GM20000 (cell line): ENCODE results near the gene HSPA4.

Source experiments
- DNase-seq: peaks from one replicate; pipeline ENCODE4 v3.0.0; 2012; ENCODE audit warnings: low spot score
- TF ChIP-seq, protein P1 (sequence below): IDR thresholded peaks from 2 replicates; pipeline ENCODE4 v1.5.1; 2012; ENCODE audit warnings: mild to moderate bottlenecking, control low read depth; ENCODE audit errors: extremely low read depth, missing control alignments

Gene HSPA4

DNA sequence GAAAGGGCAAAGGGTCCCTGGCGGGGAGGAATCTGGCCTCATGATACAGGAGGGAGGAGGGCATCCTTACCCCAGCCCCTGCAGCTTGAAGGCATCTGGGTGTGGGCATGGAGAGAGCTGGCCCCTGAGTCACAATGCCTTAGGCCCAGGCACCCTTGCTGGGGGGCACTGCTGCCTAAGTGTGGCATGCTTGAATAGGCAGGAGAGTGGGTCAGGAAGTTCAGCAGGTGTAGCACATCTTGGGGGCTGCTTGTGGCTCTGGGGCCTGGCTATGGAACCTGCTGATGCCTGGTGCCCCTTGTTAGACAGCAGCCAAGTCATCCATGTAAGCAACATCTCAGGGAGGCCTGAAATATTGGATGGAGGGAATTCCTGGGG, 63.1 kb downstream of the HSPA4 start:
- no peak for DNase-seq
- TF ChIP-seq, protein P1, sequence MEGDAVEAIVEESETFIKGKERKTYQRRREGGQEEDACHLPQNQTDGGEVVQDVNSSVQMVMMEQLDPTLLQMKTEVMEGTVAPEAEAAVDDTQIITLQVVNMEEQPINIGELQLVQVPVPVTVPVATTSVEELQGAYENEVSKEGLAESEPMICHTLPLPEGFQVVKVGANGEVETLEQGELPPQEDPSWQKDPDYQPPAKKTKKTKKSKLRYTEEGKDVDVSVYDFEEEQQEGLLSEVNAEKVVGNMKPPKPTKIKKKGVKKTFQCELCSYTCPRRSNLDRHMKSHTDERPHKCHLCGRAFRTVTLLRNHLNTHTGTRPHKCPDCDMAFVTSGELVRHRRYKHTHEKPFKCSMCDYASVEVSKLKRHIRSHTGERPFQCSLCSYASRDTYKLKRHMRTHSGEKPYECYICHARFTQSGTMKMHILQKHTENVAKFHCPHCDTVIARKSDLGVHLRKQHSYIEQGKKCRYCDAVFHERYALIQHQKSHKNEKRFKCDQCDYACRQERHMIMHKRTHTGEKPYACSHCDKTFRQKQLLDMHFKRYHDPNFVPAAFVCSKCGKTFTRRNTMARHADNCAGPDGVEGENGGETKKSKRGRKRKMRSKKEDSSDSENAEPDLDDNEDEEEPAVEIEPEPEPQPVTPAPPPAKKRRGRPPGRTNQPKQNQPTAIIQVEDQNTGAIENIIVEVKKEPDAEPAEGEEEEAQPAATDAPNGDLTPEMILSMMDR = no peak

DNA sequence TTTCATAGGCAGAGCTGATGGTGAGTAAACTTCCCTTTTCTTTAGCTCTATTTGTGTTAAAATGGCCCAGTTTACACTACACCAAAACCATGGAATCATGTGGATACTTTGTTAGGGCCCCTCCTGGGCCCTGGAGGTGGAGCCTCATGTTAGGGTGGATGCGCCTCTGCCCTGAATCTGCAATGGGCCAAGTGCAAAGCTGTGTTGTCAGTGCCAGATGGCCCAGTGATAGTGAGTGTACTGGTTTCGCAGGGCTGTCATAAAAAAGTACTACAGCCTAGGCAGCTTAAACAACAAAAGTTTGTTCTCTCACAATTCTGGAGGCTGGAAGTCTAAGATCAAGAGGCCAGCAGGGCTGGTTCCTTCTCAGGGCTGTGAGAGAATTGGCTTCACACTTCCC, 64.8 kb downstream of the HSPA4 start:
- TF ChIP-seq, protein P1 = no peak
- DNase-seq = no peak

DNA sequence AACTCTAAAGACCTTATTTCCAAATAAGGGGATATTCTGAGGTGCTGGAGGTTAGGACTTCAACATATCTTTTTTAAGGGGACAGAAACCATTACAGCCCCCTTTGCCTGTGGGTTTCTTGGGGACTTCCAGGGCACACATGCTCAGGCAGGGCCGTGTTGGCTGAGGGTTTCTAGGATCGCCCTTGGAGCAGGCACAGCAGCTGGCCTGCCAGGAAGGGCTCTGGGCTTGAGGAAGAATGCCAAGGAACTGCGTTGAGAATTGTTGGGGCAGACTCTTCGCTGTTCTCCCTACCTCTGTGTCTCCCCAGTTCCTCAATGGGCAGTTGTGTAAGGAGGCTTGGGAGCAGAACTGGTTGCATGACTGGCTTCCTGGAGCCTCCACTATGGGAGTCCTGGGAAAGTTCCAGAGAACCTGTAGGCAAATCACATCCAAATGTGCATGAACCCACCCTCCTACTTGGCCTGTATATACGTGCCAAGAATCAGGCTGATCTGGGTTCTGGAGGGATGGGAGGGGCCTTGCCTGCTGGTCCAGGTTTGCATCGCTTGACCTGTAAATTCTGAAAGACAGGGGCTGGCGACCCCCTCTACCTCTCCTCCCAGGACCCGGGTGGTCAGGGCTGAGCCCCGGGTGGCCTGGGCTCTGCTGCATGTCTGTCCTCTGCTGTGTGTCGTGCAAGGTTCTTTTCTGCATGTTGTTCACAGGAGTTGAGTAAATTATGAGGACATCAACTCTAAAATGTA, 65.5 kb downstream of the HSPA4 start:
- TF ChIP-seq, protein P1 = no peak
- no peak for DNase-seq

DNA sequence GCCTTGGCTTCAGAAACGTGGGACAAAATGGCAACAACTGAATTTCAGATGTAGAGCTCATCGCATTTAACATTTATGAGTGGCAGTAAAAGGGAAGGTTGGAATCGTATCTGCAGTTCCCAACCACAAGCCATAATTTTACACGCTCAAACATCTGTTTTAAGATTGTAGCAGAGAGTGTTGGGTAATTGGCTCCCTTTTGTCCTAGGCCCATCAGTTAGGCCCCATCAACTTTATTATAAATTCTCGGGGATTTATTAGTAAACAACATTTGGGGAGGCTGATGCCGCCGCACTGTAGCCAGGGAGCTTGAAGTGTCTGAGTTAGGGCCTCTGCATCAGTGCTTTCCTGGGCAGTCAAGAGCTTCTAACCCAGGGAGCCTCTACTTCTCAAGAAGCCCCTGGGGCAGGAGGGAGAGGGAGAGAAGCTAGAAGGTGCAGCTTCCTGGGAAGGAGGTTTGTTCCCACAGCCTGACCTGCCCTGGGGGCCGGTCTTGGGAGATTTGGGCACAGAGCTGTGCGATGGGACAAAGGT, 66.2 kb downstream of the HSPA4 start:
- no peak for DNase-seq
- TF ChIP-seq, protein P1 = no peak

DNA sequence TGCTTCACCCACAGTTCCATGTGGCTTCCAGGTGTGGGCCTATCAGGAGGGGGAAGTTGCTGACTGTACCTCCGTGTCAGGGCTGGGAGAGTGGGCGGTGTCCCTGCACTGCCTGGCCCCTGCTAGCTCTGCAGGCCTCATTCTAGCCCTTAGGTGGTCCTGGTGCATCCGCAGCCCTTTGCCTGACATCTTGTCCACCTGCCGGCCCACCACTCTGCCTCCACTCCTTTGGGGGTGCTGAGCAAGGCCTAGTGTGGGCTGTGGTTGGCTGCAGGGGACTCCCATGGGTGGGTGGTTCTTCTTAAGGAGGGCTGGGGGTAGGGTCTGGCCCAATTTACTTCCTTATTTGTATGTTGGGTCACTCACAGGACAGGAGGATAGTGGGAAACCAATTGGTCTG, 66.9 kb downstream of the HSPA4 start:
- TF ChIP-seq, protein P1 = no peak
- DNase-seq = no peak

DNA sequence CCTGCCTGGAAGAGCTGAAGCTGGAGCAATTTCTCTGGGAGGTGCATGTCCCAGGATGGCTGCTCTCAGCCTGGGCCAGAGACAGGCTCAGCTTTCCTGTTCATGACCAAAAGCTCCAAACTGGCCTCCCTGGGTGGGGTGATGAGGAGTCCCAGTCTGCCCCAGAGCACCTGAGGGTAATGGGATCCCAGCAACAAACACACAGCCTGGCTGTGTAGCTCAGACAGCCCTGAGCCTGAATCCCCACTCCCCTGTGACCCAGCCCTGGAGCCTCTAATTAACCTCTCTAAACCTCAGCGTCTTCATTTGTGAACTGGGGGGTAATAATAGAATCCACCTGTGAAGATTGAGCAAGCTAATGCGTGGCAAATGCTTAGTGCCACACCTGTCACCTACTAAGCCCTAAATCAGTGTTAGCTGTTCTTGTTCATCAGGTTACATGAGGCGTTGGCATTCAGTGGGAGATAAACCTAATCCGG, 67.5 kb downstream of the HSPA4 start:
- TF ChIP-seq, protein P1 = no peak
- no peak for DNase-seq

DNA sequence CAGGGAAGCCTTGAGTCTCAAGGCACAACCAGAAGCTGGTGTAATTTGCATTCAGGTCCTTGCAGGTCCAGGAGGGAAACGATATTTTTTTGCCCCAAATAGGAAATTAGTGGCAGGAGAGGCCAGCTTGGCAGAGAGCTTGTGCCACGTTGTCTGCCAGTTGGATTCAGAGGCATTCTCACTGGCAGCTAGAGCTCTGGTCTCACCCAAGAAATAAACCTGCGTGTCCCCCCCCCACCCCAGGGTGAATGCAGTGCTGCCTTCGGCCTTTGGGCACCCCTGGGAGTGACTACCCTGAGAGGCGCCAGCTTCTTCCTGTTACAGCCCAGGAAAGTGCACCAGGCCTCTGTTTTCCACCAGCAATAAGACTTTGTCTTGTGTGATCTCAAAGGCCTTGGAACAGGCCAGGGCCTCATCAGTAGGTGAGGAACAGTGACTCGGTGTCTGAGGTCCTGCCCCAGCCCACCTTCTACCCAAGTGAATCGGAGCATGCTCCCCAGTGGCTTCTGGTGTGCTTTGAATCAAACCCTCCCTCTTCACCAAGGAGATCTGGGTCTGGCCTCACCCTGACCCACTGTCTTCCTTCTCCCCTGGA, 68.4 kb downstream of the HSPA4 start:
- DNase-seq = no peak
- TF ChIP-seq, protein P1 = no peak
